HG02588 (cell line): ENCODE results near the gene ADGRL3.
"Not testable (repeated sequence)": the region's sequence is repeated elsewhere in the genome, so short reads cannot be mapped to it uniquely, and the experiment has no call there.

ENCODE experiments used
- ATAC-seq: cut with Tn5 transposase; IDR thresholded peaks from one replicate; pipeline ENCODE4 v1.9.1; 2021; ENCODE audit warnings: mild to moderate bottlenecking, moderate library complexity; ENCODE audit not compliant: unreplicated experiment

Gene ADGRL3

GRCh38 chr4:61468024-61468720 is 268.0 kb downstream of the ADGRL3 start:
- no peak for ATAC-seq

DNA sequence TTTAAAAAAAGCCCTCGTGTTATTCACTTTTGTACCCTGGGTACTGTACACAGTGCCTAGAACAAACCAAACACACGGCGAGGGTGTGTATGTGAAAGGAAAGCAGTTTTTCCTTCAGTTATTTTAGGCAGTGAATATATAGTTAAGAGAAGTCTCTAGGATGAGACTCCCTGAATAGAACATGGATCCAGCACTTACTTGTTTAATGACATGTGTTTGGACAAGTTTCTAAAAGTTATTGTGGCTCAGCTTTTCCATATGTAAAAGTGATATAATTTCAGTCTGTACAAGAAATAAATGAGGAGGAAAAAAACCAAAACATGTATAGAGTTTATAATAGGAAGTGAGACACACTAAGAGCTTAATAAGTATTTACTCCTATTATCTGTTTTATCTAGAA is 273.2 kb downstream of the ADGRL3 start:
- no peak for ATAC-seq

GRCh38 chr4:61478340-61478739 is 278.2 kb downstream of the ADGRL3 start:
- no peak for ATAC-seq

- ATAC-seq, result no peak
Observed at GRCh38 chr4:61485056-61485455, 284.9 kb downstream of the ADGRL3 start.

- no peak for ATAC-seq
Observed at GRCh38 chr4:61489927-61490326, 289.8 kb downstream of the ADGRL3 start.

DNA sequence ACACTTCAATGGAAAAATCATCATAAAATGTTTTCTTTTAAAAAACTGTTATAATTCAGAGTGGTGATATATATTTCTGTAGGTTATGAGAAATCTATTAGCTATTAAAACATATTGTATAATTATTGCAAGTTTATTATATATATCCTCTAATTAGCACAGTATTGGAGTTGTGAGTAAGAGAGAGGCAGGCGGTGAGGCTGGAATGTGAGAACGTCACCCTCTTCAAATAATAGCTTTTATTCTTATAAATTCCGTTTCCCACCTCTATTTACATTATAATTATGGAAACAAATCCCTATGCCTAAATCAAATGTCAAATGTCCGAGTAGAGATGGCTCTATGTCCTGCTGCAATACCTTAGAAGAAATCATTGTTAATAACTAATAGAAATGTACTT is 292.9 kb downstream of the ADGRL3 start:
- ATAC-seq, result no peak

GRCh38 chr4:61493470-61493869 is 293.3 kb downstream of the ADGRL3 start:
- no peak for ATAC-seq

DNA sequence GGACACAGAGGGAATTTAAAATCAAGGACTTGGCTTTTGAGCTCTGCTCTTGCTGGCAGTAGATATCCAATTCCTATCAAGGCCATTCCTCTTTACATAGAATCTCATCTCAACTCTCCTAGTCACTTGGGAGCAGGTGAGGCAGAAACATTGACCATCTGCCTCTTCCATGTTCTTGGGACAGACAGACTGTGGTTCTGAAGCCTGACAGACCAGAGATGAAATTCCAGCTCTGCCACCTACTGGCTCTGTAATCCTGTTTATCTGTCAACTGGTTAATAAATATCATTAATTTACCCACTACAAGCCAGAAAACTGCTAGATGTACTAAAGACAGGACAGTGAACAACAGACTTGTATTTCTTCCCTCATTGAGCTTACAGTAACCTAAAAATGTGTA is 300.8 kb downstream of the ADGRL3 start:
- no peak for ATAC-seq

DNA sequence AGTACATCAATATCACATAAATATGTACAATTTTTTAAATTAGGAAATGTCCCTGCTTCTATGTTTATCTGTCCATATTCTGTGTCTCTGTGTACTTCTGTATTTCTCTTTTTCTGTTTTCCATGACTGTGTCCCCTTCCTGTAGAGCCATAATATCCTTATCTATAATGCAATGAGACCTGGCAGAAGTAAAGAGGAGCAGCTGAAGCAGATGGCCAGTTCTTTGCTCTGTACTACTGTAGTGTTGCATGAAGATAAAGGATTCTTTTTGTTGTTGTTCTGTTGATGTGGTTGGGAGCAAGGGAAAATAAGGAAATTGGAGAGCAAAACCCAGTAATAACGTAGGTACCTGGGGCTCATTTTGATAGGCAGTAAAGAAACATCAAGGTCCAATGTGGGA is 301.7 kb downstream of the ADGRL3 start:
- ATAC-seq, result no peak

GRCh38 chr4:61505773-61506685 is 305.9 kb downstream of the ADGRL3 start:
- no peak for ATAC-seq

- ATAC-seq, result no peak
Observed at GRCh38 chr4:61507091-61507490, 307.0 kb downstream of the ADGRL3 start.

GRCh38 chr4:61509721-61510241 is 309.7 kb downstream of the ADGRL3 start:
- ATAC-seq, result not testable (repeated sequence)

GRCh38 chr4:61511716-61512488 is 311.8 kb downstream of the ADGRL3 start:
- ATAC-seq, result no peak

DNA sequence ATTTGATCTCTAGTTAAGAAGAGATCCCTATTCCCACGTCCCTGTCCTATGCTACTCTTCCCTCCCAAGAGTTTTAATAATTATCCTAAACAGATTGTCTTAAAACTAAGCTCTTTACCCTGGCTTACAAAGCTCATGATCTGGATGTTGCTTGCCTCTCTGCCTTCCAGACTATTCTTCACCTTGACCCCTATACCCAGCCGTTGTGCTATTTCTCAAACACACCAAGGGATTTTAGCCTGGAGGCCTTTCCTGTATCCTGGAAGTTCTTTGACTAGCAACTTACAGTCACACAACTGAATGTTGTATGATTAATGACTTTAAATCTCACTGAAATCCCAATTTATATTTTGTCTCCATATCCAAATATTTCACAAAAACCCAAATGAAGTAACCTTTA is 314.9 kb downstream of the ADGRL3 start:
- no peak for ATAC-seq

- no peak for ATAC-seq
Observed at GRCh38 chr4:61517144-61517543, 317.0 kb downstream of the ADGRL3 start.

- ATAC-seq, result no peak
Observed at GRCh38 chr4:61520166-61520565, 320.0 kb downstream of the ADGRL3 start.

GRCh38 chr4:61520681-61521160 is 320.6 kb downstream of the ADGRL3 start:
- no peak for ATAC-seq

DNA sequence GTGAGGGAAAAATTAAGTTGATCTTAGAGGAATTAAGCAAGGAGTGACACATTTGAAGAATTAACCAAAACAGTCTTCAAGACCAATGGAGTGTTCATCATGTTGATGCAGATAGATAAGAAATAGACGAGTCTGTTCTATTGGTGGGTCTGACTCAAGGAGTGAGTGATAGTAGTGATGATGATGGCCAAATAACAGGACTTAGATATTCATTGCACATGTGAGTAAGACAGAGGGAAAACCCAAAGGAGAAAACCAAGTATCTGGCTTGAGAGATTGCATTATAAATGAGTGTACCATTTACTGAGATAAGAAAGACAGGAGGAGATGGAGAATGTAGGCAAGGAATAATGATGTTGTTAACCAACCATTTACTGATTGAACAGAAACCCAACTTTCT is 321.3 kb downstream of the ADGRL3 start:
- ATAC-seq, result no peak

DNA sequence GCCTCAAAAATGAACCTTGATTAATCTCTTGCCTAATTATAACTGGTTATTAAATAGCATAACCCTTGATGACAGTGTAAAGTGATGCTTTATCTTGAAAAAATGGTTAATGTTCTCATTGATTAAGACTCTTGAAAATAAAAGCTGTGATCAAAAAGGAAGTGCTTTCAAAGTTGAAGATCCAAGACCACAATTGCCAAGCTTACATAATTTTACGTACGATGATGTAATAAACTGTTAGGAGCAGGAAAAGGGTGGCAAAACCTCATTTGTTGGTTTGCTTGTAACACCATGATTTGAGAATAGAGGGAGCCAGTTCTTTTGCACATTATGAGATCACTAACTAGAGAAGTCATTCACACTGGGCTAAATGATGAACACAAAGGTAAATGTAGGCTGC is 322.2 kb downstream of the ADGRL3 start:
- no peak for ATAC-seq

DNA sequence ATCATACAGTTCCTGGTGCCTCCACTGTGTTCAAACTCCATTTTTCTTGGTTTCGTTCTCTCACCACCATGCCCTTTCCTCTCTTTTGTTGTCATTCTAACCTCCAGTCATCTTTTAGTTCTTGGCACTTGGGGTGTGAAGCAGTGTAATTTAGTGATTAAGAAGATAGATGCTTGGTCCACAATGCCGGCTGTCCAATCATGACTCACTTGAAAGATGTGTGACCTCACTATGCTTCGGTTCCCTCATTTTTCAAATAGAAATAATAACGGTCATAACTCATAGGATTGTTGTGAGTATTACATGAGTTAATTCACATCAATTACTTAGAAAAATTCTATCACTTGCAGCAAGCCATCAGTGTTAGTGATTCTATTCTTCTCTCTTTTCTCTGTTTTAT is 327.8 kb downstream of the ADGRL3 start:
- no peak for ATAC-seq

- ATAC-seq, result no peak
Observed at GRCh38 chr4:61528595-61528994, 328.5 kb downstream of the ADGRL3 start.
